A549 treated with CORT108297 at 1 μM for 4 hours (cell line): ENCODE results near the gene POLR1B. TPM values are rescaled to one million over a fixed set of nuclear protein-coding genes. Genes with fewer than 3 reads are reported as not detected.

Experiments used
- total RNA-seq: library from RNA; stranded (reverse); fragments of 200-300 nt; extraction: Qiagen RNA extraction; gene quantifications from 5 replicates; pipeline ENCODE4 v1.2.3, GENCODE V29; 2022

The POLR1B gene, protein sequence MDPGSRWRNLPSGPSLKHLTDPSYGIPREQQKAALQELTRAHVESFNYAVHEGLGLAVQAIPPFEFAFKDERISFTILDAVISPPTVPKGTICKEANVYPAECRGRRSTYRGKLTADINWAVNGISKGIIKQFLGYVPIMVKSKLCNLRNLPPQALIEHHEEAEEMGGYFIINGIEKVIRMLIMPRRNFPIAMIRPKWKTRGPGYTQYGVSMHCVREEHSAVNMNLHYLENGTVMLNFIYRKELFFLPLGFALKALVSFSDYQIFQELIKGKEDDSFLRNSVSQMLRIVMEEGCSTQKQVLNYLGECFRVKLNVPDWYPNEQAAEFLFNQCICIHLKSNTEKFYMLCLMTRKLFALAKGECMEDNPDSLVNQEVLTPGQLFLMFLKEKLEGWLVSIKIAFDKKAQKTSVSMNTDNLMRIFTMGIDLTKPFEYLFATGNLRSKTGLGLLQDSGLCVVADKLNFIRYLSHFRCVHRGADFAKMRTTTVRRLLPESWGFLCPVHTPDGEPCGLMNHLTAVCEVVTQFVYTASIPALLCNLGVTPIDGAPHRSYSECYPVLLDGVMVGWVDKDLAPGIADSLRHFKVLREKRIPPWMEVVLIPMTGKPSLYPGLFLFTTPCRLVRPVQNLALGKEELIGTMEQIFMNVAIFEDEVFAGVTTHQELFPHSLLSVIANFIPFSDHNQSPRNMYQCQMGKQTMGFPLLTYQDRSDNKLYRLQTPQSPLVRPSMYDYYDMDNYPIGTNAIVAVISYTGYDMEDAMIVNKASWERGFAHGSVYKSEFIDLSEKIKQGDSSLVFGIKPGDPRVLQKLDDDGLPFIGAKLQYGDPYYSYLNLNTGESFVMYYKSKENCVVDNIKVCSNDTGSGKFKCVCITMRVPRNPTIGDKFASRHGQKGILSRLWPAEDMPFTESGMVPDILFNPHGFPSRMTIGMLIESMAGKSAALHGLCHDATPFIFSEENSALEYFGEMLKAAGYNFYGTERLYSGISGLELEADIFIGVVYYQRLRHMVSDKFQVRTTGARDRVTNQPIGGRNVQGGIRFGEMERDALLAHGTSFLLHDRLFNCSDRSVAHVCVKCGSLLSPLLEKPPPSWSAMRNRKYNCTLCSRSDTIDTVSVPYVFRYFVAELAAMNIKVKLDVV
- total RNA-seq = 23.7 to 26.2 TPM (median 25.0 TPM) in 5 replicates

DNA sequence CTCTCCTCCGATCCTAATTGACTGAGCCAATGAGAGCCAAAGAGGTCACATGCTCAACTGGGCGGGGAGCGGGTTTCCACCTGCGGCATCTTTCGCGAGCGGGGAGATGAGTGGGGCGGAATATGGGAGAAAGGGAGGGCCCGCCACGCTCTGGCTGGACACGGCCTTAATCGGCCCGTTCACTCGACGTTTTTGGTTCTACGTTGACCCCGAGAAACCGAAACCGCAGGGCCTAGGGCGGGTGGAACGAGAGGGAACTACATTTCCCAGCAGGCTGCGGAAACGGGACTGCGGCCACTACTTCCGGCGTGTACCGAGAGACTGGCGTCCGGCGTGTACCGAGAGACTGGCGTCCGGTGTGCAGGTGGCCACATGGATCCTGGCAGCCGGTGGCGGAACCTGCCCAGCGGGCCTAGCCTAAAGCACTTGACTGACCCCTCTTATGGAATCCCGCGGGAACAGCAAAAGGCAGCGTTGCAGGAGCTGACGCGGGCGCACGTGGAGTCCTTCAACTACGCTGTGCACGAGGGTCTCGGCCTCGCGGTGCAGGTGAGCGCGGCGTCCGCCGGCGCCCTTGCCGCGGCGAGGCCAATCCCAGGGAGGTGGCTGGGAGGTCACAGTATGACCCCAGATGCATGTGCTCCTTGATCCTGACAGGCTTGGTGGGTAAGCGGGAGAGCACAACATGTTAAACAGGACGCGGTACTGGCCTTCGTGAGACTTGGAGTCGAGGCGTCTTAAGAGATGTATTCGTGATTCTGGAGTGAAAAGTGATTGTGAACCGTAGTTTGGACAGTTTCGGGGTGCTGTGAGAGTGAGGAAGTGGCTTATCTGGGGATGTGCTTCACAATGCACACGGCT, at the start of gene POLR1B:
TSS of gene POLR1B (plus strand) at position 343 of the 861 bp plus-strand sequence. CDS start at position 373, 30 bp downstream.

DNA sequence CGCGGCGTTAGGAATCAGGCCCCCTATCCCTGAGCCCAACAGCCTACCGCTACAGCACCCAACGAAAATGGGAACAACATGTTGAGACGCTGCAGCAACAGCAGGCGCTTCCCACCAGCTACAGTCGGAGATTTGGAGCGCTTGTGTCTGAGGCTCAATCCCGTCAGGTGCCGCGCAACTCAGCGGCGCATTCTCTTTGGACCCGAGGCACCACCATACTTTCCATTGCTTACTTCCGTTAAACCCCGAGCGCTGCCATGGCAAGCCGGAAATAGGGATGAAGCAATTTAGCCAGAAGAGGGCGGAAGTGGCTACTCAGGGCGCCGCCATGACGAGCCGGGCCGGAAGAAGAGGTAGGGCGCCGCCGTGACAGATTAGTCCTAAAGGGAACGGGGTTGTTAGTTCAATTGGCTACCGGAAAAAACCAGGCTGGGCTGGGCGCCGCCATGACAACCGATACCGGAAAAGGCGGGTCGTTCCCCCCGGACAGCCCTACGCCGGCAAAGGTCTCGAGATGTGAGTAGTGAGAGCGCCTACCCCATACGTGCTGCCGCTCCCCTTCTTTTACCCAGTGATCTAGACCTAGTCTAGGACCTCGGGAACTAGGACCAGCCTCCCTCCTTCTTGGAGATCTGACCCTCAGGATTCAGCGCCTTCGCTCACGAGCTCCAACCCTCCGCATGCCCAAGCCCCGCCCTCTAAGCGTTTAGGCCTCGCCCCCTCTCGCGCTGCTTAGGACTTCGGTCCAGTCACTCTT, 42.0 kb downstream of the POLR1B start, which contains the start of gene CHCHD5:
TSS of gene CHCHD5 (plus strand) at position 476 of the 757 bp plus-strand sequence. CDS start at position 515, 39 bp downstream.

Other genes with a start within 250 kb of the POLR1B start
- 2.5 to 3.4 TPM (median 3.2 TPM) in 5 replicates for gene RGPD8, start 108.8 kb upstream of the POLR1B start, total RNA-seq
- gene TTL, start 60.3 kb upstream of the POLR1B start, total RNA-seq = 34.8 to 41.4 TPM (median 36.7 TPM) in 5 replicates
- 58.9 to 72.1 TPM (median 64.6 TPM) in 5 replicates for gene CHCHD5, start 42.1 kb downstream of the POLR1B start, total RNA-seq
- 126 to 157 TPM (median 136 TPM) in 5 replicates for gene SLC20A1, start 103.5 kb downstream of the POLR1B start, total RNA-seq
- gene NT5DC4, start 178.6 kb downstream of the POLR1B start, total RNA-seq = 0.06 TPM in 1 of 5 replicates, not detected in the others
- 12.6 to 18.8 TPM (median 13.7 TPM) in 5 replicates for gene CKAP2L, start 222.1 kb downstream of the POLR1B start, total RNA-seq
- 0.06 to 0.22 TPM (median 0.16 TPM) in 5 replicates for gene IL1A, start 242.0 kb downstream of the POLR1B start, total RNA-seq